GM23338 (cell line): ENCODE results near the gene STAMBPL1. TPM values are rescaled to one million over a fixed set of nuclear protein-coding genes. Genes with fewer than 3 reads are reported as not detected.

Experiments
- ATAC-seq: fragments of 200-7000 bp; cut with Tn5 transposase; 3 replicates; pipeline ENCODE4 v1.9.1; 2020
- DNase-seq: peaks from one replicate; pipeline ENCODE4 v3.0.0-alpha.2; 2015; ENCODE audit warnings: low spot score
- H2AFZ ChIP-seq: fragments of 200-600 bp; sonication (generic); 2 replicates; pipeline ENCODE4 v1.8.0; 2016; ENCODE audit warnings: antibody characterized with exemption, mild to moderate bottlenecking, moderate library complexity
- H3F3A ChIP-seq: fragments of 200-600 bp; sonication (generic); replicated peaks from 2 replicates; pipeline ENCODE4 v1.8.0; 2017; ENCODE audit warnings: antibody characterized with exemption, mixed run types, low read depth
- H3K27ac ChIP-seq: fragments of 200-600 bp; sonication (generic); 2 replicates; pipeline ENCODE4 v1.6.1; 2016; ENCODE audit warnings: low read depth
- H3K27me3 ChIP-seq: fragments of 200-600 bp; sonication (generic); 2 replicates; pipeline ENCODE4 v1.8.0; 2016; ENCODE audit warnings: mild to moderate bottlenecking, mixed run types, moderate library complexity; ENCODE audit not compliant: insufficient read depth
- H3K36me3 ChIP-seq: fragments of 200-600 bp; sonication (generic); 2 replicates; pipeline ENCODE4 v1.8.0; 2016; ENCODE audit warnings: mild to moderate bottlenecking; ENCODE audit not compliant: insufficient read depth
- H3K4me1 ChIP-seq: fragments of 200-600 bp; sonication (generic); 2 replicates; pipeline ENCODE4 v1.8.0; 2016; ENCODE audit warnings: mild to moderate bottlenecking, moderate library complexity; ENCODE audit not compliant: insufficient read depth
- H3K4me2 ChIP-seq: fragments of 200-600 bp; sonication (generic); 2 replicates; pipeline ENCODE4 v1.7.1; 2017; ENCODE audit warnings: mixed run types
- H3K4me3 ChIP-seq: fragments of 200-600 bp; sonication (generic); 2 replicates; pipeline ENCODE4 v1.6.1; 2016; ENCODE audit warnings: mixed run types
- H3K79me2 ChIP-seq: fragments of 200-600 bp; sonication (generic); replicated peaks from 2 replicates; pipeline ENCODE4 v1.8.0; 2017; ENCODE audit warnings: mild to moderate bottlenecking; ENCODE audit not compliant: insufficient read depth
- H3K9me2 ChIP-seq: fragments of 200-600 bp; sonication (generic); 2 replicates; pipeline ENCODE4 v1.8.0; 2017; ENCODE audit not compliant: insufficient read depth
- H4K20me1 ChIP-seq: fragments of 200-600 bp; sonication (generic); replicated peaks from 2 replicates; pipeline ENCODE4 v1.8.0; 2017; ENCODE audit warnings: mild to moderate bottlenecking; ENCODE audit not compliant: insufficient read depth
- H3K27ac Mint-ChIP-seq: 2 replicates; pipeline ENCODE4 v1.8.0; 2020; ENCODE audit warnings: inconsistent platforms, mild to moderate bottlenecking, moderate library complexity, mixed read lengths
- H3K27me3 Mint-ChIP-seq: 3 replicates; pipeline ENCODE4 v1.8.0; 2022; ENCODE audit warnings: low read depth, mild to moderate bottlenecking, moderate library complexity, mixed read lengths, inconsistent platforms; ENCODE audit not compliant: insufficient read depth, poor library complexity
- H3K36me3 Mint-ChIP-seq: 3 replicates; pipeline ENCODE4 v1.8.0; 2021; ENCODE audit warnings: low read depth, mild to moderate bottlenecking, inconsistent platforms, moderate library complexity, mixed read lengths
- H3K4me1 Mint-ChIP-seq: 3 replicates; pipeline ENCODE4 v1.8.0; 2020; ENCODE audit warnings: mild to moderate bottlenecking, inconsistent platforms, mixed read lengths
- H3K4me3 Mint-ChIP-seq: 3 replicates; pipeline ENCODE4 v1.8.0; 2021; ENCODE audit warnings: moderate library complexity, mild to moderate bottlenecking, inconsistent platforms, mixed read lengths
- H3K9me3 Mint-ChIP-seq: 3 replicates; pipeline ENCODE4 v1.8.0; 2020; ENCODE audit warnings: moderate library complexity, mild to moderate bottlenecking, inconsistent platforms, mixed read lengths
- CREB1 ChIP-seq: fragments of 250-450 bp; sonication (Bioruptor Pico); IDR thresholded peaks from 2 replicates; pipeline ENCODE4 v1.5.0; 2020; ENCODE audit warnings: low read depth, mild to moderate bottlenecking, moderate library complexity
- ETS1 ChIP-seq: IDR thresholded peaks from 2 replicates; pipeline ENCODE4 v1.6.1; 2016; ENCODE audit warnings: antibody characterized with exemption
- EZH2 ChIP-seq: fragments of 200-600 bp; sonication (generic); IDR thresholded peaks from one replicate; pipeline ENCODE4 v1.8.0; 2017; ENCODE audit warnings: antibody characterized with exemption, mild to moderate bottlenecking, low read depth; ENCODE audit not compliant: unreplicated experiment
- EZH2phosphoT487 ChIP-seq: fragments of 200-600 bp; sonication (generic); IDR thresholded peaks from one replicate; pipeline ENCODE4 v1.8.1; 2018; ENCODE audit warnings: antibody characterized with exemption; ENCODE audit not compliant: unreplicated experiment
- JUNB ChIP-seq: IDR thresholded peaks from one replicate; pipeline ENCODE4 v1.6.1; 2016; ENCODE audit warnings: antibody characterized with exemption; ENCODE audit not compliant: unreplicated experiment
- NANOG ChIP-seq: IDR thresholded peaks from 2 replicates; pipeline ENCODE4 v1.6.1; 2016; ENCODE audit warnings: antibody characterized with exemption, borderline replicate concordance
- POLR2AphosphoS5 ChIP-seq: IDR thresholded peaks from 2 replicates; pipeline ENCODE4 v1.6.1; 2016; ENCODE audit warnings: antibody characterized with exemption, low read depth
- STAT1 ChIP-seq: IDR thresholded peaks from one replicate; pipeline ENCODE4 v1.6.1; 2016; ENCODE audit warnings: antibody characterized with exemption; ENCODE audit not compliant: unreplicated experiment
- ZNF114 ChIP-seq: fragments of 250-450 bp; sonication (Bioruptor Pico); IDR thresholded peaks from 2 replicates; pipeline ENCODE4 v1.5.0; 2020; ENCODE audit warnings: mild to moderate bottlenecking, moderate library complexity
- ZNF331 ChIP-seq: fragments of 250-450 bp; sonication (Bioruptor Pico); IDR thresholded peaks from 2 replicates; pipeline ENCODE4 v1.5.0; 2020; ENCODE audit warnings: low read depth, mild to moderate bottlenecking, moderate library complexity
- ZNF462 ChIP-seq: fragments of 250-450 bp; sonication (Bioruptor Pico); IDR thresholded peaks from 2 replicates; pipeline ENCODE4 v1.5.0; 2020; ENCODE audit warnings: mild to moderate bottlenecking, moderate library complexity
- polyA plus RNA-seq: library from polyadenylated mRNA; unstranded; fragments of >200 nt; fragmentation: Nextera tagmentation; extraction: Ambion mirVana; gene quantifications from 2 replicates; pipeline ENCODE4 v1.2.1, GENCODE V29; 2016
- total RNA-seq: library from RNA; depleted of rRNA; stranded (reverse); fragments of >200 nt; shearing (Covaris generic); gene quantifications from 2 replicates; pipeline ENCODE4 v1.2.3, GENCODE V29; 2014
- TF ChIP-seq, protein P1 (sequence below): IDR thresholded peaks from one replicate; pipeline ENCODE4 v1.6.1; 2018; ENCODE audit warnings: antibody characterized with exemption; ENCODE audit not compliant: unreplicated experiment

STAMBPL1 gene
- total and polyA plus RNA-seq, 2 experiments from 2014 or later = 2.5 to 11.5 TPM

GRCh38 chr10:88949051-88949450 is 69.0 kb downstream of the STAMBPL1 start:
- Mint-ChIP-seq H3K4me1 (peaks cover 12% of the 10 kb centered on the region), H3K36me3 (no peaks in the 10 kb centered on the region), H3K9me3 (no peaks in the 10 kb centered on the region), H3K27me3 (no peaks in the 10 kb centered on the region), H3K4me3 (no peak overlapping the region), H3K27ac (no peak overlapping the region)
- no peaks in the 10 kb centered on the region for H3K4me1 ChIP-seq
- no peak for DNase-seq
- no peaks in the 10 kb centered on the region for H3K27me3 ChIP-seq
- no peaks in the 10 kb centered on the region for H3K9me2 ChIP-seq
- ATAC-seq = no peak
- H3F3A ChIP-seq = no peaks in the 10 kb centered on the region
- H3K4me2 ChIP-seq = no peak overlapping the region
- no peak overlapping the region for H3K4me3 ChIP-seq
- no peaks in the 10 kb centered on the region for H3K79me2 ChIP-seq
- no peaks in the 10 kb centered on the region for H3K36me3 ChIP-seq
- H3K27ac ChIP-seq = no peak overlapping the region
- TF ChIP-seq EZH2phosphoT487 (no peak), ZNF331 (CRISPR knock-in tag) (no peak), EZH2 (no peak), NANOG (no peak), POLR2AphosphoS5 (no peak), ZNF462 (no peak), ZNF114 (CRISPR knock-in tag) (no peak), CREB1 (CRISPR knock-in tag) (no peak), ETS1 (no peak), STAT1 (no peak), JUNB (no peak)
- TF ChIP-seq, protein P1, sequence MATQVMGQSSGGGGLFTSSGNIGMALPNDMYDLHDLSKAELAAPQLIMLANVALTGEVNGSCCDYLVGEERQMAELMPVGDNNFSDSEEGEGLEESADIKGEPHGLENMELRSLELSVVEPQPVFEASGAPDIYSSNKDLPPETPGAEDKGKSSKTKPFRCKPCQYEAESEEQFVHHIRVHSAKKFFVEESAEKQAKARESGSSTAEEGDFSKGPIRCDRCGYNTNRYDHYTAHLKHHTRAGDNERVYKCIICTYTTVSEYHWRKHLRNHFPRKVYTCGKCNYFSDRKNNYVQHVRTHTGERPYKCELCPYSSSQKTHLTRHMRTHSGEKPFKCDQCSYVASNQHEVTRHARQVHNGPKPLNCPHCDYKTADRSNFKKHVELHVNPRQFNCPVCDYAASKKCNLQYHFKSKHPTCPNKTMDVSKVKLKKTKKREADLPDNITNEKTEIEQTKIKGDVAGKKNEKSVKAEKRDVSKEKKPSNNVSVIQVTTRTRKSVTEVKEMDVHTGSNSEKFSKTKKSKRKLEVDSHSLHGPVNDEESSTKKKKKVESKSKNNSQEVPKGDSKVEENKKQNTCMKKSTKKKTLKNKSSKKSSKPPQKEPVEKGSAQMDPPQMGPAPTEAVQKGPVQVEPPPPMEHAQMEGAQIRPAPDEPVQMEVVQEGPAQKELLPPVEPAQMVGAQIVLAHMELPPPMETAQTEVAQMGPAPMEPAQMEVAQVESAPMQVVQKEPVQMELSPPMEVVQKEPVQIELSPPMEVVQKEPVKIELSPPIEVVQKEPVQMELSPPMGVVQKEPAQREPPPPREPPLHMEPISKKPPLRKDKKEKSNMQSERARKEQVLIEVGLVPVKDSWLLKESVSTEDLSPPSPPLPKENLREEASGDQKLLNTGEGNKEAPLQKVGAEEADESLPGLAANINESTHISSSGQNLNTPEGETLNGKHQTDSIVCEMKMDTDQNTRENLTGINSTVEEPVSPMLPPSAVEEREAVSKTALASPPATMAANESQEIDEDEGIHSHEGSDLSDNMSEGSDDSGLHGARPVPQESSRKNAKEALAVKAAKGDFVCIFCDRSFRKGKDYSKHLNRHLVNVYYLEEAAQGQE = no peak
- no peaks in the 10 kb centered on the region for H4K20me1 ChIP-seq
- H2AFZ ChIP-seq = no peak overlapping the region
